HCT116 (cell line): ENCODE measurements around the gene NEK11. TPM values are rescaled to one million over a fixed set of nuclear protein-coding genes. Genes with fewer than 3 reads are reported as not detected.

Experiments used
- ATAC-seq: fragments of 200-7000 bp; cut with Tn5 transposase; 2 replicates; pipeline ENCODE4 v1.9.1; 2020; ENCODE audit warnings: mild to moderate bottlenecking, moderate library complexity
- BruUV-seq: library from RNA; stranded (reverse); fragments of 400-500 nt; replicated peaks from 2 replicates; lab custom pipeline; 2021; lab: Mats Ljungman, UMichigan
- CTCF ChIA-PET: fragments of 300-600 bp; sonication (Branson Sonifier 250); formaldehyde crosslinking; loops from one replicate; lab custom pipeline; 2021; ENCODE audit warnings: antibody characterized with exemption; lab: Charles Lee
- POLR2A ChIA-PET: fragments of 300-600, 350-600 bp; sonication (Branson Sonifier 250); formaldehyde crosslinking; loops from one replicate; lab custom pipeline; 2021; ENCODE audit warnings: antibody characterized with exemption; lab: Charles Lee
- RAD21 ChIA-PET, 2 experiments: fragments of 300-600 bp; sonication (Branson Sonifier 250); formaldehyde crosslinking; loops; one replicate each; lab custom pipeline; 2023; ENCODE audit warnings: low total read pairs in 2 of 2; ENCODE audit not compliant: uncharacterized antibody in 2 of 2, unreplicated experiment in 2 of 2, low non-redundant PET in 1 of 2; lab: Charles Lee
- DNase-seq: peaks from one replicate; pipeline ENCODE4 v3.0.0-alpha.2; 2010; ENCODE audit warnings: low read depth, low spot score
- H2AFZ ChIP-seq: fragments of 200-600 bp; shearing (Covaris generic), sonication (generic); 2 replicates; pipeline ENCODE4 v1.6.1; 2017; ENCODE audit warnings: low read depth, mixed run types, mixed read lengths, antibody characterized with exemption, low read length; ENCODE audit not compliant: poor library complexity, severe bottlenecking
- H3K27ac ChIP-seq: 2 replicates; pipeline ENCODE4 v1.5.1; 2012; ENCODE audit warnings: low read depth, low read length
- H3K27me3 ChIP-seq: fragments of 200-600 bp; sonication (generic); 2 replicates; pipeline ENCODE4 v1.6.1; 2016; ENCODE audit warnings: mixed run types, low read length, mixed read lengths; ENCODE audit not compliant: insufficient read depth
- H3K36me3 ChIP-seq, 2 experiments: fragments of 200-500 bp in 1 of 2; fragments of 200-600 bp in 1 of 2; sonication (Bioruptor generic) in 1 of 2; sonication (generic) in 1 of 2; 2 replicates each; pipeline versions ENCODE4 v1.5.1 to v1.6.1; 2014 to 2016; ENCODE audit warnings: low read length in 2 of 2, inconsistent platforms in 1 of 2, mixed read lengths in 1 of 2, mixed run types in 1 of 2; ENCODE audit not compliant: insufficient read depth in 2 of 2, control insufficient read depth in 1 of 2
- H3K4me1 ChIP-seq, 2 experiments: fragments of 200-600 bp in 1 of 2; sonication (generic) in 1 of 2; 2 replicates each; pipeline versions ENCODE4 v1.5.1 to v1.6.1; 2012 to 2017; ENCODE audit warnings: low read length in 2 of 2, inconsistent platforms in 1 of 2, mild to moderate bottlenecking in 1 of 2, mixed read lengths in 1 of 2, mixed run types in 1 of 2, moderate library complexity in 1 of 2; ENCODE audit not compliant: insufficient read depth in 2 of 2, control insufficient read depth in 1 of 2
- H3K4me2 ChIP-seq: fragments of 200-600 bp; sonication (generic); 2 replicates; pipeline ENCODE4 v1.6.1; 2017; ENCODE audit warnings: mixed run types, low read length, mixed read lengths
- H3K4me3 ChIP-seq, 2 experiments: fragments of 200-600 bp in 1 of 2; sonication (generic) in 1 of 2; replicated peaks in 1 of 2; 2 replicates each; pipeline ENCODE4 v1.5.1; 2011 to 2016; ENCODE audit warnings: low read length in 2 of 2, control low read depth in 1 of 2, low read depth in 1 of 2, mild to moderate bottlenecking in 1 of 2, mixed read lengths in 1 of 2, mixed run types in 1 of 2
- H3K79me2 ChIP-seq: fragments of 200-600 bp; sonication (generic); 2 replicates; pipeline ENCODE4 v1.6.1; 2017; ENCODE audit warnings: mild to moderate bottlenecking, mixed run types, low read length, moderate library complexity, mixed read lengths; ENCODE audit not compliant: insufficient read depth
- H3K9ac ChIP-seq: fragments of 200-600 bp; sonication (generic); 2 replicates; pipeline ENCODE4 v1.6.1; 2016; ENCODE audit warnings: low read length, mixed read lengths
- H3K9me2 ChIP-seq: fragments of 200-600 bp; sonication (generic), shearing (Covaris generic); 2 replicates; pipeline ENCODE4 v1.6.1; 2017; ENCODE audit warnings: mixed run types, mild to moderate bottlenecking, moderate library complexity; ENCODE audit not compliant: insufficient read depth
- H3K9me3 ChIP-seq, 2 experiments: fragments of 200-500 bp in 1 of 2; fragments of 200-600 bp in 1 of 2; sonication (Bioruptor generic) in 1 of 2; sonication (generic) in 1 of 2; 2 replicates each; pipeline ENCODE4 v1.6.1; 2014 to 2017; ENCODE audit warnings: low read length in 2 of 2, mixed read lengths in 2 of 2, inconsistent platforms in 1 of 2, low read depth in 1 of 2, mild to moderate bottlenecking in 1 of 2, mixed run types in 1 of 2, moderate library complexity in 1 of 2; ENCODE audit not compliant: control insufficient read depth in 1 of 2, insufficient read depth in 1 of 2
- H4K20me1 ChIP-seq: fragments of 200-600 bp; sonication (generic), shearing (Covaris generic); 2 replicates; pipeline ENCODE4 v1.6.1; 2017; ENCODE audit warnings: mixed run types, mild to moderate bottlenecking, moderate library complexity; ENCODE audit not compliant: insufficient read depth
- ATF3 ChIP-seq: IDR thresholded peaks from 2 replicates; pipeline ENCODE4 v1.6.1; 2012
- CTCF ChIP-seq, 3 experiments: fragments of 200-600 bp in 1 of 3; sonication (generic) in 1 of 3; IDR thresholded peaks in 2 of 3; conservative IDR thresholded peaks in 1 of 3; 2 replicates each; pipeline ENCODE4 v1.5.1; 2012 to 2017; ENCODE audit warnings: low read depth in 2 of 3, low read length in 2 of 3, antibody characterized with exemption in 1 of 3, borderline replicate concordance in 1 of 3, control low read depth in 1 of 3, mild to moderate bottlenecking in 1 of 3, mixed read lengths in 1 of 3, mixed run types in 1 of 3, moderate library complexity in 1 of 3; ENCODE audit not compliant: insufficient read depth in 1 of 3
- EGR1 ChIP-seq: IDR thresholded peaks from 2 replicates; pipeline ENCODE4 v1.6.1; 2012; ENCODE audit warnings: low read depth
- ELF1 ChIP-seq: IDR thresholded peaks from 2 replicates; pipeline ENCODE4 v1.6.1; 2012; ENCODE audit warnings: low read depth, borderline replicate concordance
- EZH2 ChIP-seq: fragments of 200-600 bp; sonication (generic); IDR thresholded peaks from 2 replicates; pipeline ENCODE4 v1.6.1; 2017; ENCODE audit warnings: antibody characterized with exemption, mixed run types
- FOSL1 ChIP-seq: IDR thresholded peaks from 2 replicates; pipeline ENCODE4 v1.6.1; 2012; ENCODE audit warnings: low read depth
- POLR2A ChIP-seq: IDR thresholded peaks from 2 replicates; pipeline ENCODE4 v1.7.0; 2011; ENCODE audit warnings: borderline replicate concordance; ENCODE audit not compliant: insufficient read depth, insufficient read length; ENCODE audit errors: extremely low read depth
- POLR2AphosphoS5 ChIP-seq: IDR thresholded peaks from 2 replicates; pipeline ENCODE4 v1.6.1; 2011; ENCODE audit warnings: mild to moderate bottlenecking, low read depth, low read length, moderate library complexity
- RAD21 ChIP-seq: IDR thresholded peaks from 2 replicates; pipeline ENCODE4 v1.6.1; 2012; ENCODE audit warnings: low read depth, mild to moderate bottlenecking
- SIN3A ChIP-seq: IDR thresholded peaks from 2 replicates; pipeline ENCODE4 v1.6.1; 2012; ENCODE audit warnings: low read depth
- SRF ChIP-seq: IDR thresholded peaks from 2 replicates; pipeline ENCODE4 v1.6.1; 2012; ENCODE audit warnings: low read depth
- YY1 ChIP-seq: IDR thresholded peaks from 2 replicates; pipeline ENCODE4 v1.6.1; 2011; ENCODE audit warnings: low read length, low read depth, moderate library complexity, mild to moderate bottlenecking; ENCODE audit not compliant: insufficient replicate concordance; ENCODE audit errors: extremely low read depth
- ZBTB33 ChIP-seq: IDR thresholded peaks from 2 replicates; pipeline ENCODE4 v1.6.1; 2011; ENCODE audit warnings: mild to moderate bottlenecking, low read length, moderate library complexity; ENCODE audit not compliant: insufficient replicate concordance; ENCODE audit errors: extremely low read depth
- intact Hi-C: fragments of 100-400 bp; cut with micrococcal nuclease; formaldehyde crosslinking; loops from 2 replicates; pipeline ENCODE4 v1.10.0; 2022
- total RNA-seq: library from RNA; stranded (reverse); gene quantifications from one replicate; pipeline ENCODE4 v1.2.1, GENCODE V29; 2021; ENCODE audit not compliant: unreplicated experiment

Gene NEK11
- total RNA-seq, 1 experiment from 2014 or later = 3.1 TPM

- Histone ChIP-seq H4K20me1 (no peaks in the 10 kb centered on the region), H3K9ac (no peak overlapping the region), H3K9me3 (no peaks in the 10 kb centered on the region), H3K4me3 (no peak overlapping the region), H3K9me2 (no peaks in the 10 kb centered on the region), H3K4me1 (no peaks in the 10 kb centered on the region), H2AFZ (no peak overlapping the region), H3K79me2 (no peaks in the 10 kb centered on the region), H3K4me2 (no peak overlapping the region), H3K27me3 (peaks cover 3% of the 10 kb centered on the region; the same call in 1 of the 2 replicates), H3K36me3 (no peaks in the 10 kb centered on the region), H3K27ac (no peak overlapping the region)
- DNase-seq = no peak
- ChIA-PET CTCF (no interaction called here), RAD21 (no interaction called here), POLR2A (no interaction called here)
- no peak for ATAC-seq
- intact Hi-C loops = no loop called here
- no peak for TF ChIP-seq SIN3A
- BruUV-seq = no TSS peak
Measured at GRCh38 chr3:131233900-131234668, 207.4 kb downstream of the NEK11 start.

GRCh38 chr3:131236421-131236820 lies 209.7 kb downstream of the NEK11 start:
- no peak overlapping the region for H3K9ac ChIP-seq
- BruUV-seq = no TSS peak
- intact Hi-C loops = no loop called here
- H2AFZ ChIP-seq = no peak overlapping the region
- H3K27ac ChIP-seq = no peak overlapping the region
- peaks cover 5% of the 10 kb centered on the region; the same call in 1 of the 2 replicates for H3K27me3 ChIP-seq
- no peak for DNase-seq
- no peak for ATAC-seq
- H3K9me3 ChIP-seq = no peaks in the 10 kb centered on the region
- ChIA-PET RAD21 (no interaction called here), CTCF (no interaction called here), POLR2A (no interaction called here)
- no peaks in the 10 kb centered on the region for H3K79me2 ChIP-seq
- no peaks in the 10 kb centered on the region for H4K20me1 ChIP-seq
- H3K4me1 ChIP-seq = no peaks in the 10 kb centered on the region
- H3K36me3 ChIP-seq = no peaks in the 10 kb centered on the region
- no peak overlapping the region for H3K4me2 ChIP-seq
- H3K4me3 ChIP-seq = no peak overlapping the region
- H3K9me2 ChIP-seq = no peaks in the 10 kb centered on the region
- no peak for TF ChIP-seq CTCF (IDR thresholded peaks at IDR 0.05 in 2 of 3, conservative IDR thresholded peaks at IDR 0.05 in 1 of 3; ENCODE audit: borderline replicate concordance in 1 of 3, insufficient read depth in 1 of 3, low read depth in 2 of 3, low read length in 2 of 3)
- TF ChIP-seq POLR2A = no peak
- TF ChIP-seq ATF3 = no peak
- TF ChIP-seq ELF1 = no peak
- no peak for TF ChIP-seq RAD21
- TF ChIP-seq SIN3A = no peak
- no peak for TF ChIP-seq FOSL1
- no peak for TF ChIP-seq POLR2AphosphoS5
- TF ChIP-seq EZH2 = no peak
- no peak for TF ChIP-seq EGR1
- no peak for TF ChIP-seq YY1
- TF ChIP-seq SRF = no peak
- TF ChIP-seq ZBTB33 = no peak
